Caco-2 (cell line): ENCODE data around the gene DENND1A. TPM values are rescaled to one million over a fixed set of nuclear protein-coding genes. Genes with fewer than 3 reads are reported as not detected.

Experiments used
- BruUV-seq: library from RNA; stranded (reverse); fragments of 400-500 nt; replicated peaks from 2 replicates; lab custom pipeline; 2021; lab: Mats Ljungman, UMichigan
- CTCF ChIA-PET: fragments of 300-600 bp; sonication (Branson Sonifier 250); formaldehyde crosslinking; loops from one replicate; lab custom pipeline; 2022; ENCODE audit warnings: antibody characterized with exemption; lab: Charles Lee
- POLR2A ChIA-PET: fragments of 300-600 bp; sonication (Branson Sonifier 250); formaldehyde crosslinking; loops from one replicate; lab custom pipeline; 2022; ENCODE audit warnings: antibody characterized with exemption; lab: Charles Lee
- DNase-seq, 2 experiments: peaks; one replicate each; pipeline versions ENCODE4 v3.0.0 to v3.0.0-alpha.2; 2020 to 2022
- H3K27me3 ChIP-seq: replicated peaks from 2 replicates; pipeline ENCODE4 v1.6.0; 2011; ENCODE audit warnings: low read length; ENCODE audit not compliant: control insufficient read depth, insufficient read depth
- H3K36me3 ChIP-seq: 2 replicates; pipeline ENCODE4 v1.5.1; 2011; ENCODE audit warnings: low read length; ENCODE audit not compliant: control insufficient read depth, insufficient read depth
- H3K4me1 ChIP-seq: fragments of 250-450 bp; sonication (Bioruptor Pico); 2 replicates; pipeline ENCODE4 v1.5.1; 2020; ENCODE audit warnings: mild to moderate bottlenecking
- H3K4me3 ChIP-seq: 2 replicates; pipeline ENCODE4 v1.5.1; 2011; ENCODE audit warnings: low read depth, mild to moderate bottlenecking, control low read depth, low read length
- H3K9me3 ChIP-seq: fragments of 250-450 bp; sonication (Bioruptor Pico); 2 replicates; pipeline ENCODE4 v1.5.1; 2020; ENCODE audit warnings: mild to moderate bottlenecking, moderate library complexity
- H3K27ac Mint-ChIP-seq: one replicate; pipeline ENCODE4 v1.8.0; 2022; ENCODE audit warnings: mixed read lengths; ENCODE audit not compliant: unreplicated experiment
- H3K27me3 Mint-ChIP-seq: one replicate; pipeline ENCODE4 v1.8.0; 2022; ENCODE audit warnings: mixed read lengths; ENCODE audit not compliant: insufficient read depth, unreplicated experiment
- H3K36me3 Mint-ChIP-seq: one replicate; pipeline ENCODE4 v1.8.0; 2022; ENCODE audit warnings: mild to moderate bottlenecking, mixed read lengths; ENCODE audit not compliant: insufficient read depth, unreplicated experiment
- H3K4me1 Mint-ChIP-seq: one replicate; pipeline ENCODE4 v1.8.0; 2022; ENCODE audit warnings: low read depth, mixed read lengths; ENCODE audit not compliant: unreplicated experiment
- H3K4me3 Mint-ChIP-seq: one replicate; pipeline ENCODE4 v1.8.0; 2022; ENCODE audit warnings: mild to moderate bottlenecking, moderate library complexity, mixed read lengths; ENCODE audit not compliant: unreplicated experiment
- H3K9me3 Mint-ChIP-seq: one replicate; pipeline ENCODE4 v1.8.0; 2022; ENCODE audit warnings: mixed read lengths; ENCODE audit not compliant: unreplicated experiment
- CTCF ChIP-seq, 2 experiments: fragments of 200-600 bp in 1 of 2; IDR thresholded peaks; 1 replicate in 1 of 2; 2 replicates in 1 of 2; pipeline versions ENCODE4 v1.5.1 to v1.8.0; 2011 to 2022; ENCODE audit warnings: antibody characterized with exemption in 1 of 2, control low read depth in 1 of 2, inconsistent platforms in 1 of 2, low read depth in 1 of 2, low read length in 1 of 2, mild to moderate bottlenecking in 1 of 2, moderate library complexity in 1 of 2; ENCODE audit not compliant: insufficient read depth in 1 of 2, severe bottlenecking in 1 of 2, unreplicated experiment in 1 of 2
- intact Hi-C: fragments of 100-400 bp; cut with micrococcal nuclease; formaldehyde crosslinking; loops from one replicate; pipeline ENCODE4 v1.10.0; 2022; ENCODE audit not compliant: unreplicated experiment
- total RNA-seq: library from RNA; stranded (reverse); gene quantifications from 2 replicates; pipeline ENCODE4 v1.2.3, GENCODE V29; 2022

Gene DENND1A
- total RNA-seq, 1 experiment from 2014 or later, result 41.6 TPM

- POLR2A ChIA-PET, result no interaction called here
- H3K27ac Mint-ChIP-seq, result no peak overlapping the region
Observed at GRCh38 chr9:123964761-123965160, 34.8 kb upstream of the DENND1A start.

GRCh38 chr9:123960965-123961364 lies 31.0 kb upstream of the DENND1A start:
- Mint-ChIP-seq H3K27ac (no peak overlapping the region), H3K27me3 (no peaks in the 10 kb centered on the region), H3K4me3 (no peak overlapping the region), H3K36me3 (no peaks in the 10 kb centered on the region), H3K4me1 (no peaks in the 10 kb centered on the region), H3K9me3 (no peaks in the 10 kb centered on the region)
- no TSS peak for BruUV-seq
- ChIA-PET POLR2A (no interaction called here), CTCF (interaction anchor here (0.6 kb wide), 2 partner anchors 52 to 480 kb away, joined by 3 read pairs; no protein-coding TSS in a partner anchor)
- Histone ChIP-seq H3K36me3 (no peaks in the 10 kb centered on the region), H3K9me3 (no peaks in the 10 kb centered on the region), H3K4me3 (no peak overlapping the region), H3K4me1 (no peaks in the 10 kb centered on the region), H3K27me3 (no peaks in the 10 kb centered on the region)
- TF ChIP-seq CTCF (IDR thresholded peaks at IDR 0.05; ENCODE audit: insufficient read depth in 1 of 2, low read depth in 1 of 2, low read length in 1 of 2, severe bottlenecking in 1 of 2, unreplicated experiment in 1 of 2), result no peak
- DNase-seq, result no peak
- intact Hi-C loops, result no loop called here

More at GRCh38 chr9:123964761-123965160, 34.8 kb upstream of the DENND1A start:
- Histone ChIP-seq H3K27me3 (no peaks in the 10 kb centered on the region), H3K4me1 (no peaks in the 10 kb centered on the region), H3K9me3 (no peaks in the 10 kb centered on the region), H3K4me3 (no peak overlapping the region), H3K36me3 (no peaks in the 10 kb centered on the region)
- intact Hi-C loops, result no loop called here
- TF ChIP-seq CTCF (IDR thresholded peaks at IDR 0.05; ENCODE audit: insufficient read depth in 1 of 2, low read depth in 1 of 2, low read length in 1 of 2, severe bottlenecking in 1 of 2, unreplicated experiment in 1 of 2), result no peak
- BruUV-seq, result no TSS peak
- CTCF ChIA-PET, result no interaction called here
- Mint-ChIP-seq H3K4me3 (no peak overlapping the region), H3K27me3 (no peaks in the 10 kb centered on the region), H3K4me1 (no peaks in the 10 kb centered on the region), H3K36me3 (no peaks in the 10 kb centered on the region), H3K9me3 (no peaks in the 10 kb centered on the region)
- DNase-seq, result no peak

- intact Hi-C loops, result no loop called here
- no peak for DNase-seq
- no peaks in the 10 kb centered on the region for H3K27me3 Mint-ChIP-seq
Observed at GRCh38 chr9:123960366-123960765, 30.4 kb upstream of the DENND1A start.

More at GRCh38 chr9:123960366-123960765, 30.4 kb upstream of the DENND1A start:
- POLR2A ChIA-PET, result no interaction called here
- no peaks in the 10 kb centered on the region for H3K9me3 ChIP-seq
- H3K36me3 Mint-ChIP-seq, result no peaks in the 10 kb centered on the region
- no peaks in the 10 kb centered on the region for H3K36me3 ChIP-seq
- H3K27me3 ChIP-seq, result no peaks in the 10 kb centered on the region
- CTCF ChIA-PET, result no interaction called here
- no peak overlapping the region for H3K4me3 Mint-ChIP-seq
- TF ChIP-seq CTCF (IDR thresholded peaks at IDR 0.05; ENCODE audit: insufficient read depth in 1 of 2, low read depth in 1 of 2, low read length in 1 of 2, severe bottlenecking in 1 of 2, unreplicated experiment in 1 of 2), result no peak
- H3K4me1 Mint-ChIP-seq, result no peaks in the 10 kb centered on the region
- no peaks in the 10 kb centered on the region for H3K4me1 ChIP-seq
- H3K27ac Mint-ChIP-seq, result no peak overlapping the region
- H3K4me3 ChIP-seq, result no peak overlapping the region
- BruUV-seq, result no TSS peak
- no peaks in the 10 kb centered on the region for H3K9me3 Mint-ChIP-seq
